ENCODE data around the gene SCG5.
"Not testable (repeated sequence)": the region's sequence is repeated elsewhere in the genome, so short reads cannot be mapped to it uniquely, and the experiment has no call there.

Gene SCG5, protein sequence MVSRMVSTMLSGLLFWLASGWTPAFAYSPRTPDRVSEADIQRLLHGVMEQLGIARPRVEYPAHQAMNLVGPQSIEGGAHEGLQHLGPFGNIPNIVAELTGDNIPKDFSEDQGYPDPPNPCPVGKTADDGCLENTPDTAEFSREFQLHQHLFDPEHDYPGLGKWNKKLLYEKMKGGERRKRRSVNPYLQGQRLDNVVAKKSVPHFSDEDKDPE

DNA sequence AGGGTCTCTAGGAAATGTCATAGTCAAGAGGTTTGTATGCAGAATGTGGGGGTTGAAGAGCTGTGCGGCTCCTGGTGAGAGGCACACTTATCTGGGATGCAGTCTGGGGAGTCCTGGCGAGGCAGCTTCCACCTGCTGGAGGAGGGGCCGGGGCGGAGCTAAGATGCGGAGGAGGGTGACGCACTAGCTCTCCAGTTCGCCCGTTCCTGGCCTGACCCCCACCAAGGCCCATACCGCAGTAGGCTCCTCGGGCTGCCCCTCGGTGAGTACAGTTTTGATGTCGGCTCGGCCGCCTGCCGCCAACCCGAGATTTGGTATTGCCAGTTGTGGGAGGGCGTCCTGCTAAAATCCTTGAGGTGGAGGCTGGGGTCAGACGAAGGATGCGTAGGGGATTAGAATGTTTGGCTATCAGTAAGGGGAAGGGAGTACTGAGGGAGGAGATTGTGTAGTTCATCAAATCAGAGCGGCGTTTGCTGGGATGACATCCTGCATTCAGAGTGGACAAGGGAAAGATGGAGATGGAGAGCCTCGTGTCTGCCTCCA, at the start of gene SCG5:
Gene SCG5, plus strand, starts transcription at position 194 of the 543 bp plus-strand sequence. CDS start 1,883 bp downstream, outside the sequence.
- no peak within 1 kb of the TSS for H3K27ac ChIP-seq
- no peak for DNase-seq (ENCODE audit: low read depth, low spot score)

DNA sequence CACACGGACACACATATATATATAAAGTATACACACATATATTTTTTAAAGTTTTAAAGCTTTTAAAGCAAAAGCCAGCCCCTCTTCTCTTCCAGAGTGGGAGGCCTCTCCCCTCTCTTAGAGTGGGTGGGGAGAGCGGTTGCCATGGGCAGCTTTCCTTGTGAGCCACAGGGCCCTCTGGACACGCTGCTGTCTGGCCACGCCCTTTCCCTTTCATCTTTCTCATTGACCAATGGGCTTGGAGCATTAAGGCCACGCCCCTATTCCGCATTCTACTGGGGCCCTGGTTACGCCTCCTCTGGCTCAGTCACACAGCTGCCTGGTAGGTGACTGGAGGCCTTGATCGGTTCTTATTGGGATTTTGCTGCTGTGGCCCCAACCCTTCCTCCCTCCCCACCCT, 48.4 kb upstream of the SCG5 start, which contains the start of gene GOLGA8N:
Gene GOLGA8N, plus strand, starts transcription at position 306 of the 400 bp plus-strand sequence.
- DNase-seq (ENCODE audit: low read depth, low spot score): not testable (repeated sequence)

DNA sequence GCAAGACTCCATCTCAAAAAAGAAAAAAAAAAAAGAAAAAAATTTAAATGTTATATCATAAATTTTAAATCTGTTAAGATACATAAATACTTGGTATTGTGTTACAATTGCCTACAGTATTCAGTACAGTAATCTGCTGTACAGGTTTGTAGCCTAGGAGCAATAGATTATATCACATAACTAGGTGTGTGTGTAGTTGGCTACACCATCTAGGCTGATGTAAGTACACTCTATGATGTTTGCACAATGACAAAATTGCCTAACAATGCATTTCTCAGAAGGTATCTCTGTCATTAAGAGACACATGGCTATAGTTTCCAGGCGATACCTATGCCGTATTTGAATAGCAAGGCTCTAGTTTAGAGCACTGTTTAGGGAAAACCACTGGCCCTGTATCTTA, 32.0 kb upstream of the SCG5 start:
- H3K27ac ChIP-seq: not testable (repeated sequence)

More for the DNA sequence above, 48.4 kb upstream of the SCG5 start, which contains the start of gene GOLGA8N:
- H3K27ac ChIP-seq: not testable (repeated sequence)

DNA sequence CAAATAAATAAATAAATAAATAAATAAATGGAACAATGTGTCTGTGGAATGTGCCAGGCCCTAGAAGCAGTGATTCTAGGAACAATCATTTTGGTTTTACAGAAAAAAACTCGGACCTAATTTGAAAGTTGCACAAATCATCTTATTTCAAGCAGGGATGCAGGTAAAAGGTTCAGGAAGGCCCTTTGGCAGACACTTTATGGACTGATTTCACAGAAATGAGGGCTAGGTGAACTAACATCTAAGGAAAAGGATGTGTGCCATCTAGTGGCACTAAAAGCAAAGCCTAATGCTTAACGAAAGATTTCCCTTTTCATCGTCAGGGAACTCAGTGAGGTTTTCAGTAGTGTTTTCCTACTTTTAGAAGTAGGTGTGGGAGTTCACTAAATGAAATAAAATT, 30.8 kb upstream of the SCG5 start:
- DNase-seq (ENCODE audit: low read depth, low spot score); H3K27ac ChIP-seq: not testable (repeated sequence)

More for the DNA sequence above, 32.0 kb upstream of the SCG5 start:
- not testable (repeated sequence) for DNase-seq (ENCODE audit: low read depth, low spot score)

DNA sequence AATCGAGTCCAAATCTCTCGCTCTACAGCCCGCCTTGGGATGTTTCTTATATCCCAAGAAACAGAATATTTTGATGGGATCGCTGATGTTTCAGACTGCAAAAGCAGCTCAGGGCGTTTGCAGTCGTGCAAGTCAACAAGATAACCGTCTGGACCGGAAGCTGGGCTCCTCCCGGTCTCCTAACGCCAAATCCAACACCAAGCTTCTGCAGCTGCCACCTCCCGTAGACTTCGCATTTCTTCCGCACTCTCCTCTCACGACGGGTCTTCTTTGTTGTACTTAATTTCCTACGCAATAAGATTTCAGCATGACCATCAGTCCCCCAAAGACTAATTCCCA, 26.8 kb upstream of the SCG5 start:
- peak overlapping the region; percentile 51 for H3K27ac ChIP-seq
- DNase-seq (ENCODE audit: low read depth, low spot score): not testable (repeated sequence)

DNA sequence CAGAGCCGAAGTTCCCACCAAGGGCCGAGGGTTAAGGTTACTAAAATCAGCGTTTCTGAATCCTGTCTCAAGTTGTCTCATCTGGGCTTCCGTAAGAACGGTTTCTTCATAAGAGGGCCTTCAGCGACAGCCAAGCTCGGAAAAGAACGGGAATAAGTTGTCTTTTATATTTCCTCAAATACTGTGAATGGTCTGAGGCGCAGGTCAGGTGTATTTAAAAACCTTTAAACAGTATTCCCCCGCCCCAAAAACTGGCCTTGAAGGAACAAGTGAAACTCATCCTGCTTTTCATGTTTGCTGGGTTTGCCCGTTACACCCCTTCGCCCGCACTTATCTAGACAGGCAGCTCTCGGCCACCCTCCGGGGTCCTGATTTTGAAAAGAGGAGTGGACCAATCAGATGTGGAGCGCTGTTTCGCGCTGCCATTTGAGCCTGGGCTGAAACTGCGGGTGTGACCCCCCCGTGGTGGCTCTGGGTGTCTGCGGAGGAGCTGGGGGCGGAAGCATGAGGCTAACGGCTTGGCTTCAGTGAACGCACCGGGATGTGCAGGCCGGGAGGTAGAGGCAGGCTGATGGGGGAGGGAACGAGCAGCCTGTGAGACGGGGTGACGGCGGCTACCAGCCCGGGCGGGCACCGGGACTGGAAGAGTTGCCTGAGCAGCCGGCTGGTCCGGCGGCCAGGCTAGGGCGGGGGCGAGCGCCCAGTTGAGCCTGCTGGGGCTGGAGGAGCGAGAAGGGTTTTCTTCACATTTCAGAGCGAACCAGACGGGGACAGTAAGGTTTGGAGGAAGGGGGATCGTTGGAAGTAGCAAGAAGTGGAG, 26.2 kb upstream of the SCG5 start, which contains the start of gene ARHGAP11A:
Gene ARHGAP11A, plus strand, starts transcription at position 454 of the 820 bp plus-strand sequence. CDS start 708 bp downstream, outside the sequence.
- H3K27ac ChIP-seq: peak within 1 kb of the TSS; percentile 51
- peak; percentile 39 for DNase-seq (ENCODE audit: low read depth, low spot score)

DNA sequence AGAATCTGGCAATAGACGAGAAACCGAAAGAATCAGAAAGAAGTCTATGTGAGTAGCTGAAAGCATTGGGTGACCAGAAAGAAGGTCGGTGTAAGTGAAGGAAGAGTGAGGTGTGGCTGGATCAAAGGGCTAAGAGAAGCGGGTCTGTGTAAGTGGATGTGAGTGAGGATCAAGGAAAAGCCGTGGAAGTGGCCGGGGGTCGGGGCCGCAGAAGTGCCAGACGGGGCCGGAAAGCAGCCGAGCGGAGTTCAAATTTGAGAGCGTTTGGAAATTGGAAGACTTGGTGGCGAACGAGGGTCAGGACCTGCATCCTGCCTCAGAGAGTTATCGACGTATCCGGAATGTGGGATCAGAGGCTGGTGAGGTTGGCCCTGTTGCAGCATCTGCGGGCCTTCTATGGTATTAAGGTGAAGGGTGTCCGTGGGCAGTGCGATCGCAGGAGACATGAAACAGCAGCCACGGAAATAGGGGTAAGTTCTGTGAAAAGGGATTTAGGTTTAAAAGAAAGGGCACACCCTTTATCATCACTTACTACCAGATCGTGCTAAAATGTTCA, 25.6 kb upstream of the SCG5 start:
- not testable (repeated sequence) for DNase-seq (ENCODE audit: low read depth, low spot score)
- peak overlapping the region; percentile 51 for H3K27ac ChIP-seq

DNA sequence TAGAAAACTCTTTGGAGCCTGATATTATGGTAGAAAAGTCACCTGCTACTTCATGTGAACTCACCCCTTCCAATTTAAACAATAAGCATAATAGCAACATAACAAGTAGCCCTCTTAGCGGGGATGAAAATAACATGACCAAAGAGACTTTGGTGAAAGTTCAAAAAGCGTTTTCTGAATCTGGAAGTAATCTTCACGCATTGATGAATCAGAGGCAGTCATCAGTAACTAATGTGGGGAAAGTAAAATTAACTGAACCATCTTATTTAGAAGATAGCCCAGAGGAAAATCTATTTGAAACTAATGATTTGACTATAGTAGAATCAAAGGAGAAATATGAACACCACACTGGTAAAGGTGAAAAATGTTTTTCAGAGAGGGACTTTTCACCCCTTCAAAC, 5.1 kb upstream of the SCG5 start:
- no peak overlapping the region for H3K27ac ChIP-seq
- DNase-seq (ENCODE audit: low read depth, low spot score): no peak

DNA sequence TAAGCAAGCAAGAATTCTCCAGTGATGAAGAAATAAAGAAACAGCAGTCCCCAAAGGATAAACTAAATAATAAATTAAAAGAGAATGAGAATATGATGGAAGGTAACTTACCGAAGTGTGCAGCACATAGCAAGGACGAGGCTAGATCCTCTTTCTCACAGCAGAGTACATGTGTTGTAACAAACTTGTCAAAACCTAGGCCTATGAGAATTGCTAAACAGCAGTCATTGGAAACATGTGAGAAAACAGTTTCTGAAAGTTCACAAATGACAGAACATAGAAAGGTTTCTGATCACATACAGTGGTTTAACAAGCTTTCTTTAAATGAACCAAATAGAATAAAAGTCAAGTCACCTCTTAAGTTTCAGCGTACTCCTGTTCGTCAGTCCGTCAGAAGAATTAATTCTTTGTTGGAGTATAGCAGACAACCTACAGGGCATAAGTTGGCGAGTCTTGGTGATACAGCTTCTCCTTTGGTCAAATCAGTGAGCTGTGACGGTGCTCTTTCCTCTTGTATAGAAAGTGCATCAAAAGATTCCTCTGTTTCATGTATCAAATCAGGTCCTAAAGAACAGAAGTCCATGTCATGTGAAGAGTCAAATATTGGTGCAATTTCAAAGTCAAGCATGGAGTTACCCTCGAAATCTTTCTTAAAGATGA, 4.5 kb upstream of the SCG5 start:
- no peak overlapping the region for H3K27ac ChIP-seq
- no peak for DNase-seq (ENCODE audit: low read depth, low spot score)

DNA sequence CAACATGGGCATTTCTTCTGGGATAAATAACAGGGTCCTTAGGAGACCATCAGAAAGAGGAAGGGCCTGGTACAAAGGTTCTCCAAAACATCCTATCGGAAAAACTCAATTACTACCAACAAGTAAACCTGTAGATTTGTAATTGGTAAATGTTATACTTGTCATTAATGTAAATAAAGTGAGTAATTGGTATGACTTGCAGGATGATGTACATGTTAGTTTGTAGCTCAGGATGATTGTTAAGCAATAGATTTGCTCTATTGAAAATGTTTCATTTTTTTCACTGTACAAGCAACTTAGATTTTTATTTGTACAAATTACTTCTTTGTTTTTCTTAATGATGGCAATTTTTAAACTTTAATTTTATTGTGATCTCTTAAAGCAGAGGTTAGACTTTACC, 3.8 kb upstream of the SCG5 start:
- peak overlapping the region; percentile 11 for H3K27ac ChIP-seq
- no peak for DNase-seq (ENCODE audit: low read depth, low spot score)

DNA sequence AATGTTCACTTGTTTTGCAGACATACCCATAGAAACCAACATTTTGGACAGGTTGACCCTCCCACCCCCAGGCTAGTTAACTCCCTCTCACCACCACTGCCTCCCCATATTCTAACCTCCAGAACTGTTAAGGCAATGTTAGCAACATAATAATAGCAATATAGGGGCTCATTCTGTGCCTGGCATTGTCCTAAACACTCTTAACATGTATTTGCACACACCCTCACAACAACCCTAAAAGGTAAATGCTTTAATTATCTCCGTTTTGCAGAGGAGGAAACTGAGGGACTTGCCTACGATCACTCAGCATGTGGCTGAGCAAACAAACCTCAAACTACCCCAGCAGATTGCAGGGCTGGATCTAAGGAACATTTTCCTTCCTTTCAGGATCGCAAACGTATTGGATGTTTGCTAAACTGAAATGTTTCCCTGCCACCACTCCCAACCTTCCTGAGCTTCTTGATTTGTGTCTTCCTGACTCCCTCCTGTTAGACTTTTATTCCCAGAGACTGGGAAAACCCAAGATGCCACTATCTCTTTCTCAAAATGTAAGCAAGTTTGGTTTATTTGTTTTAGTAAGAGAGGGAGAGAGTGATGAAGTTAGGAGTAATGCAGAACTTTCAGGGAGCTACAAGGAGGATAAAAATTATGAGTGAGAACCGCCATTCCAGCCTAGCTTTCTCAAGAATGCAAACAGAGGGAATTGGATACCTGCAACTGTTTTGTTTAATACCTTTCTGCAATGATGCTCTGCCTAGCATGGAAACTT, 1.3 kb downstream of the SCG5 start:
- no peak overlapping the region for H3K27ac ChIP-seq
- no peak for DNase-seq (ENCODE audit: low read depth, low spot score)

DNA sequence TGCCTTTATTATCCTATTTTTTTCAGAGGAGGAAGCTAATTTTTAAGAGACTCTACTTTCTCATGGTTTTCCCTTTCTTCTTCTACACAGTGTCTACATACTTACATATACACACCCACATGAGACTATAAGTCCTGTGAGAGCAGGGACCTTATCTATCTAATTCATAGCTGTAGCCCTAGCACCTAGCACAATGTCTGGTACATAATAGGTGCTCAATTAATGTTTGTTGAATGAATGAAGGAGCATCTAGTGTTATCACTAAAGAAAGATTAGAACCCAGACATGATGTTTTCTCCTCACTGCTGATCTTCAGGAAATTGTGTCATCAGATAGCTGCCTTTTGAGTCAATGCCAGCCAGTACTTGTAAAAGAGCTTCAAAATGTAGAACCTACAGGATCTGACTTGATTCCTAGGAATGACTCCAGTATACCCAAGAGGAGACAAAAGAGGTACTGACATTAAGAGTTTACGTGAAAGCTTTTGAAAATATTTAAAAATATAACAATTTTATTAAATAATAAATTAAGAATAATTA, 2.5 kb downstream of the SCG5 start:
- DNase-seq (ENCODE audit: low read depth, low spot score): peak; percentile 36
- H3K27ac ChIP-seq: peak overlapping the region; percentile 49

DNA sequence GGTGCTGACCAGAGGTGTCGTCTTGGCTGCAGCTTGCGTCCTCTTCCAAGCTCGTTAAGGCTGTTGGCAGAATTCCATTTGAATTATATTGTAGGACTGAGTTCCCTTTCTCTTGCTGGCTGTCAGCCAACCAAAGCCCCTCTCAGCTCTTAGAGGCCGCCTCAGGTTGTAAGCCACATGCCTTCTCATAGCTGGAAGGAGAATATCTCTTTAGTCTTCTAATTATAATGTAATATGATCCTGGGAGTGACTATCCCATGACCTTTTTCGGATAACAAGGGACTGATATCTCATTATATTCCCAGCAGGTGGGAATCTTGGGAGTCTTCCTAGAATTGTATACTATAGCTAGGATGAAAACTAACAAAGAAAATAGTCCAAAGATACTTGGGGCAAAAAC, 4.8 kb downstream of the SCG5 start:
- DNase-seq (ENCODE audit: low read depth, low spot score): no peak
- no peak overlapping the region for H3K27ac ChIP-seq

DNA sequence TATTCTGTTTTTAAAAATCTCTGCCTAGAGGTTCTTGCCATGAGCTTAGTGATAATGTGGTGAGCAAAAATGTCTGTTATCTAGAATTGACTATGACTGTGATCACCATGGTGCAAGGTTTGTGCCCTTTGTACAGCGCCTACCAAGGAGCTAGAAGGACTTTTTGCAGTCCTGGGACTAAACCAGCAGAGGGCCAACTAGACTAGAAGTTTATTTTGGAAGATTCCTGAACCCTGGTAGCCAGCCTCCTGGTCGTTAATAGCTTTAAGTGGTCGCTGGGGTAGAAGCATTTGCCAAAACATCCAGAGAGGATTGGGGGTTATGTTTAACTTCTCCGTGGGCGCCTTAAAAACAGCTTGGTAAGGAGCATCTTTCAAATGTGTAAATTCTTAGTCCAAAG, 7.8 kb downstream of the SCG5 start:
- no peak overlapping the region for H3K27ac ChIP-seq
- no peak for DNase-seq (ENCODE audit: low read depth, low spot score)

DNA sequence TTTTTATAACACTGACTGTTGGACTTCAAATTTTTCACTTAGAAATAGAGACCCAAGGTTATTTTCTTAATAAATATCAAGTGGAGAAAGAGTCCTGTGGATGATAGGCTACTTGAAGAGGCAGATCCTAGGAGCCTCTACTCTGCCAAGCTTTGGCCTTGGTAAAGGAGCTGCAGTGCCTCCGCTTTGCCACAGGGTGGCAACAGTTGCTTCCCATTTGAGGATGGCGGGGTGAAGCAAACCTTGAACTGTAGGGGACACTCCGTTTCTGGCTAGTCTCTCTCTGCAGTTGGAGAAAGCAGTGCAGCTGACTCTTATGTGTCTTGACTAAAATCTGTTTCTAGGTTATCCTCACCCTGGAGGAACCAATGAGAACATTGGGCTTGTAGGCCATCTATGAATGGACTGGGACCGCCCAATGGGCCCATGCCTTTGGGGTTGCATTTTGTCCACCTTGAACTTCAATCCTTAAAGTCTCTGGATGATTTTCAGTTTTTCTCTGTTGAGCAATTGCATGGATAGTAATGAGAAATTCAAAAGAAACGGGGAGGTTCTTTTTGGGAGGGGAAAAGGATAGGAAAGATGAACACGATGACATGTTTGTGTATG, 9.8 kb downstream of the SCG5 start:
- H3K27ac ChIP-seq: no peak overlapping the region
- no peak for DNase-seq (ENCODE audit: low read depth, low spot score)

DNA sequence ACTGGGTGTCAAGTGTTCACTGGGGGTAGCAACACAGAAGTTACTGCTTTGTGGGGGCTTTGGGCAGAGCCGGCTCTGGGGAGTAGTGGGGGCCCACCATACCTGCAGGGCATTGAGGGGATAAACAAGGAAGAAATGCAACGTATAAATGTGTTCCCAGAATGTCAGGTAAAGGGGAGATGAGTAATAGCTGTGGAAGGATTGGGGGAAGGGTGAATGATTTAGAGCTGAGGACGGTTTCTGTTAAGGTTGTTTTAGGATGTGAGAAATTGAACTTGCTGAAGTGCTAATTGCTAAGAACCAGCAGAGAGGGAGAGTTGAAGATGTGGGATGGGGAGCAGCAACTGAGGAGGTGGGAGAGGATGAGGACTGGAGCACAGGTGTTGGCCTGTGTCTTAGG, 10.7 kb downstream of the SCG5 start:
- H3K27ac ChIP-seq: no peak overlapping the region
- DNase-seq (ENCODE audit: low read depth, low spot score): no peak

DNA sequence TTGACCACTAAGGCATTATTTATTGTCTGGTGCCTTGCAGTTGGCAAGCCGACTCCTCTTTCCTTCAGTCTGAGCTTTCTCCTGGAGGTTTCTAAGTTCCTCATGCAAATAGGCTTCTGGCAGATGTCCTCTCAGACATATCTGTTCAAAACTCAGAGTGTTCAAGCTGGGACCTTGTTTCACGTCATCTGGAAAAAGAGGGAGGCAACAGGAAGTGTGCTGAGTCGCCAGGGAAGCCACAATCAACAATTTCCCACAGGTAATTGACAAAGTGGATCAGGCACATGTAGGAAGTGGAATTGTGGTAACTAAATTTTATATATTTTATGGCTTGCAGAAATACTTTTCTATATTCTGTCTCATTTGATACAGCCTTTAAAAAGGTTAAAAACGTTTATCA, 14.6 kb downstream of the SCG5 start:
- H3K27ac ChIP-seq: no peak overlapping the region
- no peak for DNase-seq (ENCODE audit: low read depth, low spot score)

DNA sequence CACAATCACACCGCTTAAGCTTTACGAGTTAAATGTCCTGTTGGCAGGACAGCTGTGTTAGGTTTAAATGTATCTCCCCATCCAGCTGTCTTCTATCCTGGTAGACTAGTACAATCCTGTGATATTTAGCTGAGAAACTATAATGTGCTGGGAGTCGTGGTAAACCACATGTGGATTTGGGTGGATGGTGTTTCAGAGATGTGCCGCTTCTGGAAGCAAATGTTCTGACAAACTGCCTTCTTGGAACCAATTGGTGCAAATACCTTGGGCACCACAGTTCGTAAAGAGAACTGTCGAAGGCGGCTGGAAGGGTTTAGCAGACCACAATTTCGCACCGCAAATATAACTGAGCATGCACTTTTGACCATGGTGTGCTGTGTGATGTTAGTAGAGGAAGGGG, 15.0 kb downstream of the SCG5 start:
- H3K27ac ChIP-seq: no peak overlapping the region
- no peak for DNase-seq (ENCODE audit: low read depth, low spot score)

All from epithelial cell of prostate (primary cell).